Loucy (cell line): ENCODE measurements around the gene RPIA.

ENCODE experiments used
- H2AFZ ChIP-seq: fragments of 200-600 bp; sonication (generic); 2 replicates; pipeline ENCODE4 v1.6.0; 2016; ENCODE audit warnings: antibody characterized with exemption, mild to moderate bottlenecking, low read length, moderate library complexity
- H3F3A ChIP-seq: fragments of 200-600 bp; 2 replicates; pipeline ENCODE4 v1.6.0; 2016; ENCODE audit warnings: antibody characterized with exemption, low read depth, mild to moderate bottlenecking
- H3K27me3 ChIP-seq: fragments of 200-600 bp; sonication (generic); 2 replicates; pipeline ENCODE4 v1.6.1; 2014; ENCODE audit warnings: low read length, mild to moderate bottlenecking; ENCODE audit not compliant: insufficient read depth, poor library complexity, severe bottlenecking
- H3K36me3 ChIP-seq: fragments of 200-600 bp; sonication (generic); 2 replicates; pipeline ENCODE4 v1.6.1; 2016; ENCODE audit warnings: low read length; ENCODE audit not compliant: insufficient read depth
- H3K4me1 ChIP-seq: fragments of 200-600 bp; sonication (generic); 2 replicates; pipeline ENCODE4 v1.5.1; 2014; ENCODE audit warnings: low read length, mild to moderate bottlenecking; ENCODE audit not compliant: insufficient read depth, poor library complexity, severe bottlenecking
- H3K4me2 ChIP-seq: fragments of 200-600 bp; sonication (generic); 2 replicates; pipeline ENCODE4 v1.6.0; 2014; ENCODE audit warnings: antibody characterized with exemption, low read length, low read depth, mild to moderate bottlenecking; ENCODE audit not compliant: poor library complexity, severe bottlenecking
- H3K4me3 ChIP-seq: fragments of 200-600 bp; sonication (generic); 2 replicates; pipeline ENCODE4 v1.5.1; 2014; ENCODE audit warnings: low read length, mild to moderate bottlenecking, mixed read lengths; ENCODE audit not compliant: poor library complexity, severe bottlenecking
- H3K79me2 ChIP-seq: fragments of 200-600 bp; sonication (generic); 2 replicates; pipeline ENCODE4 v1.6.1; 2014; ENCODE audit warnings: low read length; ENCODE audit not compliant: insufficient read depth
- H3K9ac ChIP-seq: fragments of 200-600 bp; sonication (generic); 2 replicates; pipeline ENCODE4 v1.6.0; 2014; ENCODE audit warnings: mild to moderate bottlenecking, low read depth, low read length, moderate library complexity; ENCODE audit not compliant: poor library complexity, severe bottlenecking
- H3K9me2 ChIP-seq: fragments of 200-600 bp; sonication (generic); replicated peaks from 2 replicates; pipeline ENCODE4 v1.6.1; 2016; ENCODE audit warnings: low read depth, low read length, mixed read lengths
- H3K9me3 ChIP-seq: fragments of 200-600 bp; sonication (generic); 2 replicates; pipeline ENCODE4 v1.6.1; 2014; ENCODE audit warnings: mild to moderate bottlenecking, antibody characterized with exemption, low read length, low read depth; ENCODE audit not compliant: insufficient read depth
- H4K20me1 ChIP-seq: fragments of 200-600 bp; sonication (generic); 2 replicates; pipeline ENCODE4 v1.6.0; 2014; ENCODE audit warnings: antibody characterized with exemption, low read length, mild to moderate bottlenecking; ENCODE audit not compliant: insufficient read depth, poor library complexity, severe bottlenecking
- EZH2phosphoT487 ChIP-seq: fragments of 200-600 bp; IDR thresholded peaks from 2 replicates; pipeline ENCODE4 v1.6.1; 2018; ENCODE audit warnings: antibody characterized with exemption, mild to moderate bottlenecking, moderate library complexity, borderline replicate concordance
- TF ChIP-seq, protein P1 (sequence below): fragments of 200-600 bp; sonication (generic); conservative IDR thresholded peaks from 2 replicates; pipeline ENCODE4 v1.5.1; 2014; ENCODE audit warnings: mild to moderate bottlenecking, antibody characterized with exemption, low read length

The RPIA gene

GRCh38 chr2:88686320-88686719 is 5.2 kb upstream of the RPIA start:
- Histone ChIP-seq H4K20me1 (no peaks in the 10 kb centered on the region), H2AFZ (no peak overlapping the region), H3K79me2 (peaks cover 10% of the 10 kb centered on the region), H3F3A (no peaks in the 10 kb centered on the region), H3K4me1 (peaks cover 11% of the 10 kb centered on the region), H3K9me2 (no peaks in the 10 kb centered on the region), H3K27me3 (peaks cover 4% of the 10 kb centered on the region), H3K4me3 (no peak overlapping the region), H3K4me2 (no peak overlapping the region), H3K36me3 (no peaks in the 10 kb centered on the region), H3K9me3 (peaks cover 20% of the 10 kb centered on the region; the same call in 1 of the 2 replicates), H3K9ac (no peak overlapping the region)
- TF ChIP-seq EZH2phosphoT487 = no peak
- TF ChIP-seq, protein P1, sequence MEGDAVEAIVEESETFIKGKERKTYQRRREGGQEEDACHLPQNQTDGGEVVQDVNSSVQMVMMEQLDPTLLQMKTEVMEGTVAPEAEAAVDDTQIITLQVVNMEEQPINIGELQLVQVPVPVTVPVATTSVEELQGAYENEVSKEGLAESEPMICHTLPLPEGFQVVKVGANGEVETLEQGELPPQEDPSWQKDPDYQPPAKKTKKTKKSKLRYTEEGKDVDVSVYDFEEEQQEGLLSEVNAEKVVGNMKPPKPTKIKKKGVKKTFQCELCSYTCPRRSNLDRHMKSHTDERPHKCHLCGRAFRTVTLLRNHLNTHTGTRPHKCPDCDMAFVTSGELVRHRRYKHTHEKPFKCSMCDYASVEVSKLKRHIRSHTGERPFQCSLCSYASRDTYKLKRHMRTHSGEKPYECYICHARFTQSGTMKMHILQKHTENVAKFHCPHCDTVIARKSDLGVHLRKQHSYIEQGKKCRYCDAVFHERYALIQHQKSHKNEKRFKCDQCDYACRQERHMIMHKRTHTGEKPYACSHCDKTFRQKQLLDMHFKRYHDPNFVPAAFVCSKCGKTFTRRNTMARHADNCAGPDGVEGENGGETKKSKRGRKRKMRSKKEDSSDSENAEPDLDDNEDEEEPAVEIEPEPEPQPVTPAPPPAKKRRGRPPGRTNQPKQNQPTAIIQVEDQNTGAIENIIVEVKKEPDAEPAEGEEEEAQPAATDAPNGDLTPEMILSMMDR = no peak

GRCh38 chr2:88687384-88687783 is 4.1 kb upstream of the RPIA start:
- Histone ChIP-seq H3K4me2 (no peak overlapping the region), H3K9me2 (no peaks in the 10 kb centered on the region), H3K9me3 (peaks cover 14% of the 10 kb centered on the region; the same call in 1 of the 2 replicates), H2AFZ (no peak overlapping the region), H4K20me1 (no peaks in the 10 kb centered on the region), H3K36me3 (no peaks in the 10 kb centered on the region), H3K4me3 (no peak overlapping the region), H3K79me2 (peaks cover 17% of the 10 kb centered on the region), H3K9ac (no peak overlapping the region), H3F3A (no peaks in the 10 kb centered on the region), H3K27me3 (peaks cover 4% of the 10 kb centered on the region), H3K4me1 (peaks cover 11% of the 10 kb centered on the region)
- TF ChIP-seq, protein P1 = no peak
- TF ChIP-seq EZH2phosphoT487 = no peak

GRCh38 chr2:88690591-88691338 is 708 bp upstream of the RPIA start:
- Histone ChIP-seq H3K4me2 (peak overlapping the region; percentile 87), H3K36me3 (no peaks in the 10 kb centered on the region), H3K9ac (peak overlapping the region; percentile 73), H3K9me2 (no peaks in the 10 kb centered on the region), H3F3A (no peaks in the 10 kb centered on the region), H3K4me3 (peak overlapping the region; percentile 84), H3K4me1 (peaks cover 42% of the 10 kb centered on the region), H3K9me3 (no peaks in the 10 kb centered on the region), H4K20me1 (peaks cover 3% of the 10 kb centered on the region), H3K27me3 (no peaks in the 10 kb centered on the region), H2AFZ (peak overlapping the region; percentile 77), H3K79me2 (peaks cover 49% of the 10 kb centered on the region)
- TF ChIP-seq EZH2phosphoT487 = no peak
- TF ChIP-seq, protein P1 = no peak; the same call in 1 of the 2 replicates
